ENCODE data around the gene GRIA1.

The GRIA1 gene

GRCh38 chr5:153742060-153742459 lies 251.6 kb downstream of the GRIA1 start:
- H3K4me3 ChIP-seq (ENCODE audit: low read length), result no peak overlapping the region
- no peak overlapping the region for H3K4me2 ChIP-seq (ENCODE audit: low read depth, low read length)
- H3K9ac ChIP-seq (ENCODE audit: low read length), result no peak overlapping the region
- H3K9me2 ChIP-seq (replicated peaks; ENCODE audit: insufficient read depth, low read length), result no peaks in the 10 kb centered on the region
- H3K4me1 ChIP-seq (ENCODE audit: low read length), result no peaks in the 10 kb centered on the region
- DNase-seq, result no peak
- no peaks in the 10 kb centered on the region for H3K27me3 ChIP-seq (replicated peaks; ENCODE audit: insufficient read depth, low read length)
- TF ChIP-seq EZH2phosphoT487 (IDR thresholded peaks at IDR 0.05; ENCODE audit: low read length), result no peak
- TF ChIP-seq, protein P1, sequence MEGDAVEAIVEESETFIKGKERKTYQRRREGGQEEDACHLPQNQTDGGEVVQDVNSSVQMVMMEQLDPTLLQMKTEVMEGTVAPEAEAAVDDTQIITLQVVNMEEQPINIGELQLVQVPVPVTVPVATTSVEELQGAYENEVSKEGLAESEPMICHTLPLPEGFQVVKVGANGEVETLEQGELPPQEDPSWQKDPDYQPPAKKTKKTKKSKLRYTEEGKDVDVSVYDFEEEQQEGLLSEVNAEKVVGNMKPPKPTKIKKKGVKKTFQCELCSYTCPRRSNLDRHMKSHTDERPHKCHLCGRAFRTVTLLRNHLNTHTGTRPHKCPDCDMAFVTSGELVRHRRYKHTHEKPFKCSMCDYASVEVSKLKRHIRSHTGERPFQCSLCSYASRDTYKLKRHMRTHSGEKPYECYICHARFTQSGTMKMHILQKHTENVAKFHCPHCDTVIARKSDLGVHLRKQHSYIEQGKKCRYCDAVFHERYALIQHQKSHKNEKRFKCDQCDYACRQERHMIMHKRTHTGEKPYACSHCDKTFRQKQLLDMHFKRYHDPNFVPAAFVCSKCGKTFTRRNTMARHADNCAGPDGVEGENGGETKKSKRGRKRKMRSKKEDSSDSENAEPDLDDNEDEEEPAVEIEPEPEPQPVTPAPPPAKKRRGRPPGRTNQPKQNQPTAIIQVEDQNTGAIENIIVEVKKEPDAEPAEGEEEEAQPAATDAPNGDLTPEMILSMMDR (IDR thresholded peaks at IDR 0.05; ENCODE audit: low read length), result no peak
- TF ChIP-seq EZH2 (optimal IDR thresholded peaks at IDR 0.05; ENCODE audit: low read depth, low read length), result no peak
- no peaks in the 10 kb centered on the region for H3K9me3 ChIP-seq (replicated peaks; ENCODE audit: insufficient read depth, low read length)
- H3F3A ChIP-seq (ENCODE audit: insufficient read depth, low read length), result no peaks in the 10 kb centered on the region
- no peaks in the 10 kb centered on the region for H3K79me2 ChIP-seq (ENCODE audit: low read length)
- H4K20me1 ChIP-seq (ENCODE audit: insufficient read depth, low read length), result no peaks in the 10 kb centered on the region
- H2AFZ ChIP-seq (ENCODE audit: low read length), result no peak overlapping the region
- H3K27ac ChIP-seq (ENCODE audit: low read length), result no peak overlapping the region
- H3K36me3 ChIP-seq (replicated peaks; ENCODE audit: insufficient read depth, low read length), result no peaks in the 10 kb centered on the region

DNA sequence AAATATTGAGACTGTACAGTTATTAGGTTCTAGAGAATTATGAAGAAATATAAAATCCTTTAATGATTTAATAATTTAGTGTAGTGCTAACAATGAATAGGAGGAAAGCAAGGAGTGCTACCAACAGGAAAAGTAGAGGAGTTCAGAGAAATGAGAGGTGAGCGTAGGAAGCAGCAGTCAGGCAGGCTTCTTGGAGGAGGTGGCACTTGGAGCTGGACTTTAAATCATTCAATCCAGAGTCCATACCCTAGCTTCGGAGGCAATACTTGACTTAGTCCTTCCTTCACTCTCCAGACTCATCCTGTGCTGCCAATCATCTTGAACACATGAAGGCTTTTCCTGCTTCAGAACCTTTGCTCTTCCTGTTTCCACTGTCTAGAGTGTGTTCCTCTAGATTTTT lies 254.3 kb downstream of the GRIA1 start:
- Histone ChIP-seq H3K9me2 (replicated peaks; ENCODE audit: insufficient read depth, low read length) (no peaks in the 10 kb centered on the region), H3K27ac (ENCODE audit: low read length) (no peak overlapping the region), H3K36me3 (replicated peaks; ENCODE audit: insufficient read depth, low read length) (no peaks in the 10 kb centered on the region), H3K9me3 (replicated peaks; ENCODE audit: insufficient read depth, low read length) (no peaks in the 10 kb centered on the region), H3K4me3 (ENCODE audit: low read length) (no peak overlapping the region), H3K79me2 (ENCODE audit: low read length) (no peaks in the 10 kb centered on the region), H3K4me1 (ENCODE audit: low read length) (no peaks in the 10 kb centered on the region), H3F3A (ENCODE audit: insufficient read depth, low read length) (no peaks in the 10 kb centered on the region), H4K20me1 (ENCODE audit: insufficient read depth, low read length) (no peaks in the 10 kb centered on the region), H3K4me2 (ENCODE audit: low read depth, low read length) (no peak overlapping the region), H3K9ac (ENCODE audit: low read length) (no peak overlapping the region), H2AFZ (ENCODE audit: low read length) (no peak overlapping the region), H3K27me3 (replicated peaks; ENCODE audit: insufficient read depth, low read length) (no peaks in the 10 kb centered on the region)
- no peak for DNase-seq
- TF ChIP-seq, protein P1 (IDR thresholded peaks at IDR 0.05; ENCODE audit: low read length), result no peak
- TF ChIP-seq EZH2 (optimal IDR thresholded peaks at IDR 0.05; ENCODE audit: low read depth, low read length), result no peak

DNA sequence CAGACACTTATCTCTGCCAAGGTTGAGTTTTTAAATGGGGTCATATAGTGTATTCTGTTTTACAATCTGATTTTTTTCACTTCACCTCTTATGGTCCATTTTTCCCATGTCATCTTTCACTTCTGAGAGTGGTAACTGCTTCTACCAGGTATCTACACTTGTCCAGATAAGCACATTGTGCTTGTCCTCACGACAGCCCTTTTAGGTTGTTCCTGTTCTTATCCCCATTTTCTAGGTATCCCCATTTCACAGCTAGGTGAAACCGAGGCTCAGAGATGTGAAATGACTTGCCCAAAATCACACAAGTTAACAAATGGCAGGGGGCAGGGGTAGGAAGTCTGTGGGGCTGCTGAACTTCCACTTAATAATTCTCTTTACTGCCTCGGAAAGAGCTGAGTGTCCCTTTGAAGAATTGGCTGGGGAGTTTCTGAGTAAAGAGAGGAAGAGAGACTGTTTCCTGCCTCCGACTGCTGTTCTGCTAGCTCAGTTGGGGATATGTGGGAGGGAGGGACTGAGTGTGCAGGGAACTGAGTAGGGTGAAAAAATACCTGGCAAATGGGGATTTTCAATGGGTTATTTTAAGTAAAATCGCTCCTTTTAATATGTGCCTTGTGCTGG lies 255.4 kb downstream of the GRIA1 start:
- DNase-seq, result no peak
- H3K4me3 ChIP-seq (ENCODE audit: low read length), result no peak overlapping the region
- TF ChIP-seq, protein P1 (IDR thresholded peaks at IDR 0.05; ENCODE audit: low read length), result no peak
- no peak for TF ChIP-seq EZH2phosphoT487 (IDR thresholded peaks at IDR 0.05; ENCODE audit: low read length)
- TF ChIP-seq EZH2 (optimal IDR thresholded peaks at IDR 0.05; ENCODE audit: low read depth, low read length), result no peak

More for the DNA sequence above, 255.4 kb downstream of the GRIA1 start:
- Histone ChIP-seq H3K9me3 (replicated peaks; ENCODE audit: insufficient read depth, low read length) (no peaks in the 10 kb centered on the region), H3K4me1 (ENCODE audit: low read length) (no peaks in the 10 kb centered on the region), H3K4me2 (ENCODE audit: low read depth, low read length) (no peak overlapping the region), H2AFZ (ENCODE audit: low read length) (no peak overlapping the region), H3K27me3 (replicated peaks; ENCODE audit: insufficient read depth, low read length) (no peaks in the 10 kb centered on the region), H3K9me2 (replicated peaks; ENCODE audit: insufficient read depth, low read length) (no peaks in the 10 kb centered on the region), H3K36me3 (replicated peaks; ENCODE audit: insufficient read depth, low read length) (no peaks in the 10 kb centered on the region), H3K79me2 (ENCODE audit: low read length) (no peaks in the 10 kb centered on the region), H3K9ac (ENCODE audit: low read length) (no peak overlapping the region), H4K20me1 (ENCODE audit: insufficient read depth, low read length) (no peaks in the 10 kb centered on the region), H3K27ac (ENCODE audit: low read length) (no peak overlapping the region), H3F3A (ENCODE audit: insufficient read depth, low read length) (no peaks in the 10 kb centered on the region)

All from MM.1S (cell line).